LNCaP clone FGC (cell line): ENCODE measurements around the gene SLC7A1.

Experiments
- DNase-seq: peaks from one replicate; pipeline ENCODE4 v3.0.0-alpha.2; 2011; ENCODE audit warnings: low read depth
- H3K4me3 ChIP-seq: 2 replicates; pipeline ENCODE4 v1.5.1; 2011; ENCODE audit warnings: mild to moderate bottlenecking, low read depth, low read length, control low read depth
- TF ChIP-seq, protein P1 (sequence below): IDR thresholded peaks from 2 replicates; pipeline ENCODE4 v1.5.1; 2012; ENCODE audit warnings: mild to moderate bottlenecking; ENCODE audit not compliant: control insufficient read depth, insufficient read depth; ENCODE audit errors: extremely low read depth

SLC7A1 gene

DNA sequence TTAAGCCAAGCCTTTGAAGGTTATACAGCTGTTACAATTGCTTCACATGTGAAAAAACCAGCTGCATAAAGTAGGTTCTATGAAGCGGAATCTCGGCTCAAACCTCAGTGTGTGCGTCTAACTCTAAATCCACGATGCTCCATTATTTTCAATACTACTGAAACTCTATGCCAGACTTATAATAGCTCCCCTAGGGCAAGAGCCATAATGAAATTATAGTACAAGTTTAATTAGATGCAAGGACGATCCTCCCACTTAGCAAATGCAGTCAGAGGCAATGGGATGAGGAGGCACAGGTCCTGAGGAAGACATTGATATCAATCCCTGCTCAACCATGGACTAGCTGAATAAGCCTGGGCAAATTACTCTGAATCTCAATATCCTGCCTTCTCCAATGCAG is 31.1 kb downstream of the SLC7A1 start:
- TF ChIP-seq, protein P1, sequence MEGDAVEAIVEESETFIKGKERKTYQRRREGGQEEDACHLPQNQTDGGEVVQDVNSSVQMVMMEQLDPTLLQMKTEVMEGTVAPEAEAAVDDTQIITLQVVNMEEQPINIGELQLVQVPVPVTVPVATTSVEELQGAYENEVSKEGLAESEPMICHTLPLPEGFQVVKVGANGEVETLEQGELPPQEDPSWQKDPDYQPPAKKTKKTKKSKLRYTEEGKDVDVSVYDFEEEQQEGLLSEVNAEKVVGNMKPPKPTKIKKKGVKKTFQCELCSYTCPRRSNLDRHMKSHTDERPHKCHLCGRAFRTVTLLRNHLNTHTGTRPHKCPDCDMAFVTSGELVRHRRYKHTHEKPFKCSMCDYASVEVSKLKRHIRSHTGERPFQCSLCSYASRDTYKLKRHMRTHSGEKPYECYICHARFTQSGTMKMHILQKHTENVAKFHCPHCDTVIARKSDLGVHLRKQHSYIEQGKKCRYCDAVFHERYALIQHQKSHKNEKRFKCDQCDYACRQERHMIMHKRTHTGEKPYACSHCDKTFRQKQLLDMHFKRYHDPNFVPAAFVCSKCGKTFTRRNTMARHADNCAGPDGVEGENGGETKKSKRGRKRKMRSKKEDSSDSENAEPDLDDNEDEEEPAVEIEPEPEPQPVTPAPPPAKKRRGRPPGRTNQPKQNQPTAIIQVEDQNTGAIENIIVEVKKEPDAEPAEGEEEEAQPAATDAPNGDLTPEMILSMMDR: no peak
- DNase-seq: no peak
- no peak overlapping the region for H3K4me3 ChIP-seq

DNA sequence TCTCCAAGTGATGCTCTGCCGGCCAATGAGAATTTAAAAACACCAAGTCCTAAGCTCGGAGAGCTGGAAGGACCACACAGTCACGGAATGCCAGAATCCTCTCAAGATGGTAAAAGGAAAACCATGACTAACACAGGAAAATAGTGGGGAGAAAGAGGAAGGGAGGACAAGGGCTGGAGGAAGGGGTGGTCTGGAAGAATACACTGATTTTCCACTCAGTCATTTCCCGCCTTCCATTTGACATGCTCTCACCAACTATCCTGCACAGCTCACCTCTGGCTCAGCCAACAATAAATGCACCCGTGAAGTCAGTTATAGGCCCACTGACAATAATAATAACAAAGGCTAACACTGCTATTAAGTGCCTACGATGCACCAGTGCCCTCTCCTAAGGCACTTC is 31.5 kb downstream of the SLC7A1 start:
- no peak overlapping the region for H3K4me3 ChIP-seq
- TF ChIP-seq, protein P1: no peak
- no peak for DNase-seq

DNA sequence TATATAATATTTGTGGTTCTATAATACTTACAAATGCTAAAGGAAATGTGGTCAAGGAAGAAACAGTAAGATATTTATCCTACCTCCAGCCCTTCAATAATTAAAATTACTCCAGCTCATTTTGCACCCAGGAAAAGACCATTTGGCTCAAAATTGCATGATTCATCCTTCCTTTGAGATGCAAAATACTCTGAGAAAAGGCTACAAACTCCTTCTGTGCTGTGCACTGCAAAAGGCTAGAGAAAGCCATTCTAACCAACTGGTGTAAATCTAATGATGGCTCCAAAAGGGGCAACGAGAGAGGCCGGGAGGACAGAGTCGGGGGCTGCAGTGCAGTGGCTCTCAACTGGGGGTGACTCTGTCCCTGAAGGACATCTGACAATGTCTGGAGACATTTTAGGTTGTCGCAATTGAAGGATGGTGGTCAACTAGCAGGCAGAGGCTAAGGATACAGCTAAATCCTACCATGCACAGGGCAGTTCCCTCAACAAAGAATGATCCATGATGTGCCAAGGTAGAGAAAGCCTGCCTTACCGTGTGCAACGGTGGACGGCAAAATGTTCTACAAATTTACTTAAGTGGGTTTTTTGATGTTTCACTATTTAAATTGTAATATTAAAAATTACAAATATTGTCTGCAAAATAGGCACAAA is 32.6 kb downstream of the SLC7A1 start:
- TF ChIP-seq, protein P1: no peak
- no peak for DNase-seq
- no peak overlapping the region for H3K4me3 ChIP-seq

DNA sequence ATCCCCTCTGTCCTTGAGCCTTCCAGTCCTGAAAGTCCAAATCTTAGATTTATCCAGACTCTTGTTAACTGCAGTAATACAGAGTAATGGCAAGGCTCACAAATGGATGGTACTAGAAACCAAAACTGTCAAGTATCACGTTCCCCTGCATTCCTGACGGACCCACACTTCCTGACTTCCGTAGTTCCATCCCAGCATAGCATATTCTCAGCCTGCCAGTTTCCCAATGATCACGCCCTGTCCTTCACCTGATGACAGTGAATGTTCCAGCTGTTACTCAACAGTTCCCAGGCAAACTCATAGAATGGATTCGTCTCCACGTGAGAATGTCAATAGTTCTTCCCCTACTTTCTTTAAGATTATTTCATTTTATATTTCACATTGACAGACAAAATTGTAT is 33.6 kb downstream of the SLC7A1 start:
- TF ChIP-seq, protein P1: no peak
- no peak for DNase-seq

DNA sequence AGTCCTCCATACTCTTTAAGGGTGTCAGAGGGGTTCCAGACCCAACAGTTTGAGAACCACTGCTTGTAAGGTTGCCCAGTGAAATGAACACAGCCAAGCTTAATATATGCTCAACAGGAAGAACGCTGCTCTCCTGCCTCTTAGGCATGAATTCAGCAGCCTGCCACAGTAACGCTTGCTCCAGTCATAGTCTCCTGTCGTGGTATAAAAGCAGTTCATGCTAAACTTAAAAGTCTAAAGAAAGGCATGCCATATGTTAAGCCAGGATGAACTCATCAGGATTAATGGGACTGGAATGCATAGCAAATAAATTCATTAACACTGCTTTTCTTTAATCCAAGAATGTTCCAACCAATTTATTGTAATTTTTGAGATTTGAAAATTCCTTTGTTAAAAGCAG is 38.7 kb downstream of the SLC7A1 start:
- no peak for DNase-seq
- no peak overlapping the region for H3K4me3 ChIP-seq
- TF ChIP-seq, protein P1: no peak

More for the DNA sequence above, 33.6 kb downstream of the SLC7A1 start:
- no peak overlapping the region for H3K4me3 ChIP-seq

DNA sequence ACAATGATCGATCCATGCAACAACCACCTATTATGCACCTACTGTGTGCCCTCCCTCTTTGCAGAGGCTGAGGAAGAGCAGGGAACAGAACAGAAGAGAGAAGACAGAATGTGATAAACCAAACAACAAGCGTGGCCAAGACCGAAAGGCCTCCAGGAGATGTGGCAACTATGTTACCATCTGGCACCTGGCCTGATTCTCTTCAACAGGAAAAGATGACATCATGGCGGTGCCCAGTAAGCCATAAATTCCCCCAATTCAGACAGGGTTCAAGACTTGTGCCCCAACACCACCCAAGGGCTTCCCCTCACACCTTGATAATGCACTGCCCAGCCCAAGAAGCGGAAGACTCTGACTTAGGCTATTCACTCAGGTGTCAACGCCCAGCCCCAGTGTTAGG is 44.3 kb downstream of the SLC7A1 start:
- H3K4me3 ChIP-seq: no peak overlapping the region
- no peak for DNase-seq
- TF ChIP-seq, protein P1: no peak

DNA sequence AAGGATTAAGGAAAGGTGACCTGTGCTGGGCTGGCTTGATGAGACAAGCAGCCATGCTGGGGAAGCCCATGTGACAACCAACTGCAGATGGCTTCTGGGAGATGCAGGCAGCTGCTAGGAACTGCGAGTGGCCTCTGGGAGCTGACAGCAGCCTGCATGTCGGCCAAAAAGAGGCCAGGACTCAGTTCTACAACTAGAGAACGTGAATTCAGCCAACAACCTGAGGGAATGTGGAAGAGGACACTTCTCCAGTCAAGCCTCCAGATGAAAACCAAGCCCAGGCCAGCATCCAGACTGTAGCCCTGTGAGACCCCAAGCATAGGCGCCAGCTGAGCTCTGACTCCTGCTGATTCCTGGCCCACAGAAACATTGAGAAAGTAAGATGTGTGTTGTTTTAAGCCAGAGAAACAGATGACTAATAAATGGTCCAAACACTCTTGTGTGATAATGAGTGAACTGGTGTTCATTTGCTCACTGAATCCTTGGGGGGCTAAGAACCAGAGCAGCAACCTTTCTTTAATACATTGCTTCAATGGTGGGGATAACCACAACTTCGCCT is 45.0 kb downstream of the SLC7A1 start:
- no peak overlapping the region for H3K4me3 ChIP-seq
- no peak for DNase-seq
- TF ChIP-seq, protein P1: no peak
